GM19328 (cell line): ENCODE results near the gene ZIC1.

Experiments used
- ATAC-seq: cut with Tn5 transposase; IDR thresholded peaks from one replicate; pipeline ENCODE4 v1.9.1; 2021; ENCODE audit warnings: mild to moderate bottlenecking, moderate library complexity; ENCODE audit not compliant: unreplicated experiment

Gene ZIC1

DNA sequence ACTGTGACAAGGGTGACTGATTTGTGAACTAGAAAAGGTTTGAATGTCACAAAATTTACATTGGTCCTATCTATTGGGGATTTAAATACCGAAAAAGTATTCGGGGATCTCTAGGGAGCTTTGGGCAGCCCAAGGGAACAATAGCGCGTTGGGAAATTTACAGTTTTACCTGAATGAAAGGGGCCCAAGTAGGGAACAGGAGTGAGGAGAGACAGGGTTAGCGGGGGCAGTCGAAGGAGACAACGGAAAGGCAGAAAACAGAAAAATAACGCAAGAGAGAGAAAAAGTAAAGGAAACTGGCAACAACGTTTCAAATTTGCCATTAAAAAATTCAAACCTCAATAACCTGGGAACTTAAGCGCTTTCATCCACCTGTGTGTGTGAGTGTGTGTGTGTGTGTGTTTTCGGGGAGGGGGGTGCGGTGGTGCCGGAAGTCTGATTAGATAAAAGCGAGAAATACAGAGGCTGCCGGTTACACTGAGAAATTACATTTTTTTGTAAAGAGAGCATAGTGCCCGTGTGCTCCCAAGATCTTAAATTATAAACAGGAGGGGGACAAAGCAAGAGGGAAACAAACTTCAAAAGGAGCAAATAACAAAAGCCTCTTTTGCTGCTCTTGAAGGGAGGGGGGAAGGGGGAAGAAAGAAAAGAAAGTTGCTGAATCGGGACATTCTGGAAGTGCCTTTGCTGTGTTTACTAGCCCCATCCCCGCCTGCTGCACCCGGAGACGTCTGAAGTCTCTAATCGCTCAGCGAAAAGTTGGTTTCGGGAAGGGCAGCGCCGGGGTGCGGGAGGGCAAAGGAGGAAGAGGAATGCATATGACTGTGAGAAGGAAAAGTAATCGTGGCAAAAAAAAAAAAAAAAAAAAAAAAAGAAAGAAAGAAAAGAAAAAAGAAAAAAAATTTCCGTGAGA lies 721 bp upstream of the ZIC1 start:
- no peak for ATAC-seq

- ATAC-seq: no peak
These were observed 956 bp downstream of the ZIC1 start for GRCh38 chr3:147410116-147410525.

DNA sequence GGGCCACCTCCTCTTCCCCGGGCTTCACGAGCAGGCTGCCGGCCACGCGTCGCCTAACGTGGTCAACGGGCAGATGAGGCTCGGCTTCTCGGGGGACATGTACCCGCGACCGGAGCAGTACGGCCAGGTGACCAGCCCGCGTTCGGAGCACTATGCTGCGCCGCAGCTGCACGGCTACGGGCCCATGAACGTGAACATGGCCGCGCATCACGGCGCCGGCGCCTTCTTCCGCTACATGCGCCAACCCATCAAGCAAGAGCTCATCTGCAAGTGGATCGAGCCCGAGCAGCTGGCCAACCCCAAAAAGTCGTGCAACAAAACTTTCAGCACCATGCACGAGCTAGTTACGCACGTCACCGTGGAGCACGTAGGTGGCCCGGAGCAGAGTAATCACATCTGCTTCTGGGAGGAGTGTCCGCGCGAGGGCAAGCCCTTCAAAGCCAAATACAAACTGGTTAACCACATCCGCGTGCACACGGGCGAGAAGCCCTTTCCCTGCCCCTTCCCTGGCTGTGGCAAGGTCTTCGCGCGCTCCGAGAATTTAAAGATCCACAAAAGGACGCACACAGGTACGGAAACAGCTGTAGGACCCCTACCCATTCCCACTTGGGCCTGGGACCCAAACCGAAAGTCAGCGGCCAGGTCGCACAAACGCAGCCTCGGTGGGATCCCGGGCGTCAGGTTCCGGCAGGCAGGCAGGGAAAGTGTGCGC lies 1.5 kb downstream of the ZIC1 start:
- ATAC-seq: no peak

GRCh38 chr3:147411238-147411814 lies 2.2 kb downstream of the ZIC1 start:
- no peak for ATAC-seq

GRCh38 chr3:147411815-147412241 lies 2.7 kb downstream of the ZIC1 start:
- no peak for ATAC-seq

DNA sequence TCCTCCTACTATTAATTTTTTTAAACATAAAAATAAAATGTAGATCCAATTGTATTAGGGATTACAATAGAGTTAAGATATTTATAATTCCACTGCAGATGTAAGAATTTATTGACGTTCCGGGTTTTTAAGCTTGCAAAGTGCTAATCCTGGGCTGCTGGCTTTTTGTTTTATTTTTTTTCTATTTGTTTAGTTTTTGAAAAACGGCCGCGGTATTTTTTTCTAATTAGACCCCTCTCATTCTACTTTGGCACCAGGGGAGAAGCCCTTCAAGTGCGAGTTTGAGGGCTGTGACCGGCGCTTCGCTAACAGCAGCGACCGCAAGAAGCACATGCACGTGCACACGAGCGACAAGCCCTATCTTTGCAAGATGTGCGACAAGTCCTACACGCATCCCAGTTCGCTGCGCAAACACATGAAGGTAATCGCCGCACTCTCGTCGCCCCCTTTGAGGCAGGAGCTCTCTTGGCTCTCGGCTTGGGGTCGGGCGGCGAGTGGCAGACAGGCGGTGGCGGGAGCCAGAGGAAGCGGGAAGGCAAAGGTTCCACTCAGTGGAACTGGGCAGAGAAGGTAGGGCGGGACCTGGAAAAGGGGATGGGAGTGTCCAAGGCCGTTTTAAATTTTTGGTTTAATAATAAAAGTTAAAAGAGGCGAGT lies 3.2 kb downstream of the ZIC1 start:
- no peak for ATAC-seq

DNA sequence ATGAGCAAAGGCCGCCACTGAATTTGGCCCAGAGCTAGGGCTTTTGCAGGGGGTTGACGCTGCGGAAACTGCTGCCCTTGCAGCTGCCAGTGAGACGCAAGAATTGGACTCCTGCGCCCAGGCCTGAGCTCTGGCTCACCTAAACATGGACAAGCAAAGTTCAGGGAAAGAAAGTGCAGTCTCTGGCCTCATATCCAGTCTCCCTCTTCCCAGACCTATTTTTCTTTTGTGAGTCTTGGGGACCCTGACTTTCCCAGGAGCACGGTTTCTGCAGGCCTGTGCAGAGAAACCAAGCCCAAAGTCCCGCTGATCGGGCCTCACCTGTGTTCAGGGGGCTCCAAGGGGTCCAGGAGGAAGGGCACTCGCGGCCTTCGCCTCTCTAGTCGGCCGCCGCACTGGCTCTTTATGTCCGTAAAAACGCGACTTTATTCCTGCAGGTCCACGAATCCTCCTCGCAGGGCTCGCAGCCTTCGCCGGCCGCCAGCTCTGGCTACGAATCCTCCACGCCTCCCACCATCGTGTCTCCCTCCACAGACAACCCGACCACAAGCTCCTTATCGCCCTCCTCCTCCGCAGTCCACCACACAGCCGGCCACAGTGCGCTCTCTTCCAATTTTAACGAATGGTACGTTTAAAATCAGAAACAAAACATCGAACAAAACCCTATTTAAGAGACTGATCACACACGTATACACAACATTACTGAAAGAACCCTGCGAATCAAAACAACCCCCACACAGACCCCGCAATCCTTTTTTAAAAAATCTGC lies 3.9 kb downstream of the ZIC1 start:
- no peak for ATAC-seq

GRCh38 chr3:147413686-147414389 lies 4.7 kb downstream of the ZIC1 start:
- no peak for ATAC-seq

- ATAC-seq: no peak
These were observed 5.4 kb downstream of the ZIC1 start for GRCh38 chr3:147414390-147415138.

GRCh38 chr3:147415286-147415685 lies 6.1 kb downstream of the ZIC1 start:
- no peak for ATAC-seq

- no peak for ATAC-seq
These were observed 6.7 kb downstream of the ZIC1 start for GRCh38 chr3:147415874-147416273.

GRCh38 chr3:147416931-147417330 lies 7.8 kb downstream of the ZIC1 start:
- ATAC-seq: no peak

- ATAC-seq: no peak
These were observed 8.6 kb downstream of the ZIC1 start for GRCh38 chr3:147417551-147418295.

GRCh38 chr3:147418371-147418781 lies 9.2 kb downstream of the ZIC1 start:
- ATAC-seq: no peak

DNA sequence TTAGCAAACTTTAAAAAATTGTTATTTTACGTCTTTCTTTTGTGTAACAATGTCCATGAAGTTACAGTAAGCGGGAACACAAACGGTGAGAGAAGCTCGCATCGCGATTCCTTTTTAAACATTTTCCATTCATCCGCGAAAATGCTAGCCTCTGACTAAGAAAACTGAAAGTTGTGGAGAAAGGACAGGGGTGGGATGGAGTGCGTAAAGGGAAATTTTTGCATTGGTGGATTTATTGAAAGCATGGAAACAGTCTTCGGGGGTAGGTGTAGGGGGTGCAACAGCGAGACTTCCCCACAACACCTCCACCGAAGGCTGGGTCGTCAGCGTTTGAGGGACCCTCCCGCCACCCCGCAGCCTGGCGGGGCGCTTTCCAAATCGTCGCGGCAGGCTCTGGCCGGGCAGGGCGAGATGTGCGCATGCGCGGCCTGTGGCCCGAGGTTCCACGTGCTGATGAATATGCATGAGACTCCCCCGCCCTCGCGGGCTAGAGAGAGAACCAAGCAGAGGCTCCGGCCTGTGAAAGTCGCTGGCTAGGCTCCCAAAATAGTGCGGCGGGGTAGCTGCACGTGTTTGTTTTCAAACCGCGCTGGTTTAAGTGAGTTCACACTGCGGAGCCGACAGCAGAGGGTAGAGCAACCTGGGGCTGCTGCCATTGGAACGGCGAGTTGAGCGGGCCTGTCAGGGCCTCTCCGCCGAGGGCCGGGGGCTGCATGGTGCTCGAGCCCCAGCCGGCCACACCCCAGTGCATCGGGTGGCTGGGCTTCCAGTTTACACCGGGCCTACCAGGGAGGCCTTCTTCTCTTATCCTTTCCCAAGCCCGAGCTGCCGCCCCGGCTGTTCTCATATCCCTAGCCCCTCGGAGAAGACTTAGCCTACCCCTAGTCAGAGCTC lies 9.9 kb downstream of the ZIC1 start:
- ATAC-seq: no peak

GRCh38 chr3:147419781-147420224 lies 10.6 kb downstream of the ZIC1 start:
- ATAC-seq: no peak
